NCI-H2196 treated with DMSO at 0.1 percent for 48 hours (cell line): ENCODE measurements around the gene HSPB2.
A peak's percentile ranks its signal among the peaks of the same experiment; 100 is the strongest.
"Not testable (repeated sequence)": the region's sequence is repeated elsewhere in the genome, so short reads cannot be mapped to it uniquely, and the experiment has no call there.

Experiments used
- DNase-seq: peaks from one replicate; lab custom pipeline; 2025; ENCODE audit not compliant: unreplicated experiment; lab: John Stamatoyannopoulos, UW

Gene HSPB2

DNA sequence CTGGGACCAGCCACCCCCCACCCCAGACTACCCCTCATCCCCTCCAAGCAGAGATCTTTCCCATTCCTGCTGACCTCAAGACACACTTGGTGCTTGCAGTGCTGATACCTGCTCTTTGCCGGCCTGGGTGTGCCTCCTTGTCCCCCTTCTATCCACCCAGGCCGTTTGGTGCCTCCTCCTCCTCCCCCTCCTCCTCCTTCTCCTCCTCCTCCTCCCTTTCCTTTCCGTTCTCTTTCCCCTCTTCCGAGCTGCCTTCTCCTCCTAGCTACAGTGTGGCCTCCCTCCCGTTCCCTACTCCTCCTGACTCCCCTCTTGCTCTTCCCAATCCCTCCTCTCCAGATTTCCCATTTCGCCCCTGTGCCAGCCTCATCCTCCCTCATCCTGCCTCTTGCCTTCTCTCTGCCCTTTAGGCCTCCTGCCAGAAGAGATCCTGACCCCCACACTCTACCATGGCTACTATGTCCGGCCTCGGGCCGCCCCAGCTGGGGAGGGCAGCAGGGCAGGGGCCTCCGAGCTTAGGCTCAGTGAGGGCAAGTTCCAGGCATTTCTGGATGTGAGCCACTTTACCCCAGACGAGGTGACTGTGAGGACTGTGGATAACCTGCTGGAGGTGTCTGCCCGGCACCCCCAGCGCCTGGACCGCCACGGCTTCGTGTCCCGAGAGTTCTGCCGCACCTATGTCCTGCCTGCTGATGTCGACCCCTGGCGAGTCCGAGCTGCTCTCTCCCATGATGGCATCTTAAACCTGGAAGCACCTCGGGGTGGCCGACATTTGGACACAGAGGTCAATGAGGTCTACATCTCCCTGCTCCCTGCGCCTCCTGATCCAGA lies 712 bp downstream of the HSPB2 start:
- DNase-seq, result no peak

GRCh38 chr11:111913997-111914396 lies 1.5 kb downstream of the HSPB2 start:
- DNase-seq, result no peak

- DNase-seq, result no peak
These were observed 4.2 kb downstream of the HSPB2 start for GRCh38 chr11:111916768-111917167.

DNA sequence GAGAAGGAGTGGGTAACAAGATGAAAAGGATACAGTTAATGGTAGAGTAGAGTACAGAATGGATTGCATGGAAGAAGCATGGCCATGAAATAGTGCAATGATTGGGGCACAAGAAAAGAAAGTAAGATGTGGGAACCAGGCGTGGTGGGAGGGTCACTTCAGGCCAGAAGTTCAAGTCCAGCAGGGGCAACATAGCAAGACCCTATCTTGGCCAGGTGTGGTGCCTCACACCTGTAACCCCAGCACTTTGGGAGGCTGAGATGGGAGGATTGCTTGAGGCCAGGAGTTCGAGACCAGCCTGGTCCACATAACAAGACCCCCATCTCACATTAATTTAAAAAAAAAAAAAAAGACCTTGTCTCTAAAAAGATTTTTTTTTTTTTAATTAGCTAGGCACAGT lies 4.8 kb downstream of the HSPB2 start:
- no peak for DNase-seq

- DNase-seq, result no peak
These were observed 5.3 kb downstream of the HSPB2 start for GRCh38 chr11:111917788-111918187.

DNA sequence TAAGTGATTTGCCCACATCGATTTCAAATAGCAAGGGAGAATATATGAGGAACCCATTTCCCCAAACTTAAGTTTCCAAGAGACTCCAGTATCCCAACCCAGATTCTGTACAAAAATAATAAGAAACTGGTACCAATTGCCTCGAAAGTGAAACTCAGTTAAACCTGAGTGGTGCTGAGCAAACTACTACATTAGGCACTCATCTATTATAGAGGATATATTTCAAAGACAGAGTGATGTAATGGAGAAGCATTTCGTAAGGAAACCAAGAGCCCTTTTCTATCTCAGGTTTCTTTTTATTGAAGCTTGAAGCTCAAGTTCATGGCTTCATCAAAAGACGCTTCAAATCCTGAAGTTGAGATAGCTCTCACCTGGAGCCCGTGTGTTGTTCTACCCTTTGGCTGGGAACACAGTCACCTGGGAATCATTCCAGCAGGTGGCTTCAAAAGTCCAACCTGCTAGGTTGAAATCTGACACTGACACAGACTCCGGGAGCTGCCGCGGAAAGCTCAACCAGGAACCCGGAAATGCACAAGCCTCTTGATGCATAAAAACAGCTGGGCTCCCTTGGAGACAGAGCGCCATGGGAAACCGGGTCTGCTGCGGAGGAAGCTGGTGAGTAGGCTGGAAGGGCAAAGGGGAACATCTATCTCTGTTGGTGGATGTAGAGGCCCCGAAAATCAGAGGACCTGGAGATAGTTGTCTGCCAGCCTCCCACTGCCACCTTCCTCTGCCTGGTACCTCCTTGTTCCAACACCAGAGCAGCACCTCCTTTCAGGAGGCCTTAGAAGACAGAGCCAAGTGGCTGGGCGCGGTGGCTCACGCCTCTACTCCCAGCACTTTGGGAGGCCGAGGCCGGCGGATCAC lies 6.1 kb downstream of the HSPB2 start, which contains the start of gene C11orf52:
TSS of gene C11orf52 (plus strand) at position 524 of the 867 bp plus-strand sequence. CDS start at position 584, 60 bp downstream.
- peak; percentile 93 for DNase-seq

DNA sequence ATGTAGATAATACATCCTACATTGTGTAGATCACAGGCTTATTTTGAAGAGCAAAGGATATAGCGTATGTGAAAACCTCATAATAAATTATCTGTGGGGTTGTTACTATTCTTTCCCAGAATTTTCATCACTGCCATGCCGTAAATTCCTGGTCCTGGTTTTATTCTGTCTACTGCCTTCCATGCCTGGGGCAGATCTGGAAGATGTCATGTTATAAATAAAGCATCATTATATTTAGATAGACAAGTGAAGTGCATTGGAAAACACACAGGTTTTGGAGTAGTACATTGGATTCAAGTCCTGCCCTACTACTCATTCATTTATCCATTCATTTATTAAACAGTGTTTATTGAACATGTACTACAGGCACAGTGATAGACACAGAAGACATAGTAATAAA lies 8.4 kb downstream of the HSPB2 start:
- no peak for DNase-seq

- no peak for DNase-seq
These were observed 9.2 kb downstream of the HSPB2 start for GRCh38 chr11:111921541-111922230.

GRCh38 chr11:111922803-111923202 lies 10.3 kb downstream of the HSPB2 start:
- no peak for DNase-seq

DNA sequence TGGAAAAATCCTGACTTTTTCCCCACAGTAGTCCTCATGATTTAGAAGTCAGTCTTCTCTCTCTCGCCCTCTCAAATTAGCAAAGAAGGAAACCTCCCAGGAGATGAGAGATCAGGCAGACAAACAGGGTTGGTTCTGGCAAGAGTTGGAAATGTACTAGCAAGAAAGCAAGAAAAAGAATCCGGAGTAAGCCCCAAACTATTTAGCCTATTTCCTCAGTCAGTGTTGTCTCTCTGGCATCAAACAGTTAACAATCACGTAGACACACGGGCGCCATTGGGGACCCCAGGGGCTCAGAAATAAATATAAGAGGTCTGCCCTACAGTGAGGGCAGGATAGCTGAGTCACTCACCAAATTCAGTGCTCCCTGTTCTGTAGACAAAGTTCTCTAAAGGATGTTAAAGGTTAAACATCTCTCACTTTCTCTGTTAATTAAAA lies 10.8 kb downstream of the HSPB2 start:
- no peak for DNase-seq

- DNase-seq, result no peak
These were observed 11.4 kb downstream of the HSPB2 start for GRCh38 chr11:111923951-111924350.

GRCh38 chr11:111925953-111926352 lies 13.4 kb downstream of the HSPB2 start:
- DNase-seq, result no peak

DNA sequence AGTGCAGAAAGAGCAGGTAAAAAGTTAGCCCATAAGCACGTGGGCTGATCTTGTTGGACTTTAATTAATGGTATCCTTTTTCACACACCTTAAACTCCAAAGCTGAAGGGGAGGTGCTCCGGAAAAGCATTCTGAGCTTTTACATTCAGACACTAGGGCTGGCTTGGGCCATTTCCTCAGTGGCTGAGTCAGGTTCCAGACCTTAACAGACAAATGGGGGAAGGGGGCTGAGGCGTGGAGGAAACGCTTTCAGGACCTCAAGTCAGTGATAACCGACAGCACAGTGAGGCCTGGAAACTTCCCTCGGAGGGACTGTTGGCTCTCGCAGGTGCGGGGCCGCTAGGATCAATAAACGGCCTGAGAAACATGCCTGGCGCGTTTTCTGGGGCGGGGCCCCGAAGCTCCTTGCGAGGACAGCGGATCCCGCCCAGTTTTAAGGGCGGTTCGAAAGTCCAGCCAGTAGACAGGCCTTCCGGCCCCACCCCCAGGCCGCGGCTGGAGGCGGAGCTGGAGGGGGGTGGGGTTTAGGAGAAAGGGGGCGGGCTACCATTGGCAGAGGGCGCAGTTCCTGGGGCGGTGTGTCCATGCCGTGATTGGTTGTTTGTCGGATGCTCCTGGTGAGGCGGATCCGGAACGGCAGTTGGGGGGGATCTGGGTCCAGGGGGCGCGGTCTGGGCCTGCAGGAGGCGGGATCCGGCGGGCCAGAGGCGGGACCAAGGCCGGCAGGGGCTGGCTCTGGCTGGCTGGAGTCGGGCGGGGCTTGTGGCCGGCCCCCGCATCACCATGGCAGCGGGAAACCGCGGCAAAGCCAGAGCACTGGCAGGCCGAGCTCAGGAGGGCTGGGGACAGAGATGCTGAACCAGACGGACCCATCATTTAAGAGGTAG lies 14.2 kb downstream of the HSPB2 start:
- DNase-seq, result peak; percentile 98

DNA sequence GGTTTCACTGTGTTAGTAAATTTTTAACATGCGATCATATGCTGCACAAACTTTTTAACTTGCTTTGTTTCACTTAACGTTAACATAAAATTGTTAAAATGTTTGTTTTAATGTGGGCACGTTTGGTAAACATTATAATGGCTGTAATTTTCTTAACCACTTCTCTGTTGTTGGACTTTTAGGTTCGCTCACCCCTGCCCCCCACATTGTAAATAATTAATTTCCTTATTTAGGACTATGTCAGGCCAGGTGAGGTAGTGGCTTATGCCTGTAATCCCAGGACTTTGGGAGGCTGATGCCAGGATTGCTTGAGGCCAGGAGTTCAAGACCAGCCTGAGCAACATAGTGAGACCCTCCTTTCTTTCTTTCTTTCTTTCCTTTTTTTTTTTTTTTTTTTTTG lies 17.9 kb downstream of the HSPB2 start:
- DNase-seq, result no peak

DNA sequence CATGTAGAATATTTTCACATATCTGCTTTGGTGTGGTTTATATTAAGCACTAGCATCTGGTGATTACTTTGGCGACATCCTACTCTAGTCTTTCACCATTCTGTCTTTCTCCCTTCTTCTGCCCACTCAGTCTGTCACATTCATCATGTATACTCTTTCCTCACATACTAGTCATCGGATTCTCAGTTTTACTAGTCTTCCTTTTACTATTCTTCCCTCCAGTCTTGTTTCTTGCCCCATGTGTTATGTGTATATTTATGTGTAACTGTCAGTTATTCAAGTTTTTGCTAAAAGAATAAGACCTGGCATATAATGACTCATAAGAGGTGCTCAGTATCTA lies 20.0 kb downstream of the HSPB2 start:
- no peak for DNase-seq

- not testable (repeated sequence) for DNase-seq
These were observed 20.6 kb downstream of the HSPB2 start for GRCh38 chr11:111933176-111933575.

DNA sequence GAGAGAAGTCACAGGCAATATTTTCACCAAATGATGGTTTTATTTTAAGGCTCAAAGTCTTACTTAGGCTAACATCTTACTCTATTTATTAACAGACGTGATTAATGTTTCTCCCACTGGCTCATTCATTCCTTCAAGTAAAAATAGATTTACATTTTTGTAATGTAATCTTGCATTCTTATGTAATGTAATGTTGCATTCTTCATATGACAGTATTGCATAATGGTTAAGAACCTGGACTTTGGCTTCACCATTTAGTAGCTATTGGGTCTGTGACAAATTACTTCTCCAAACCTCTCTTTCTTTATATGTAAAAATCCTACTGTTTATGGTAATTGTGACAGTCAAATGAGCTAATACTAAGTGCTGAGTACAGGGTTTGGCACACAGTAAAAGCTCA lies 21.3 kb downstream of the HSPB2 start:
- no peak for DNase-seq

DNA sequence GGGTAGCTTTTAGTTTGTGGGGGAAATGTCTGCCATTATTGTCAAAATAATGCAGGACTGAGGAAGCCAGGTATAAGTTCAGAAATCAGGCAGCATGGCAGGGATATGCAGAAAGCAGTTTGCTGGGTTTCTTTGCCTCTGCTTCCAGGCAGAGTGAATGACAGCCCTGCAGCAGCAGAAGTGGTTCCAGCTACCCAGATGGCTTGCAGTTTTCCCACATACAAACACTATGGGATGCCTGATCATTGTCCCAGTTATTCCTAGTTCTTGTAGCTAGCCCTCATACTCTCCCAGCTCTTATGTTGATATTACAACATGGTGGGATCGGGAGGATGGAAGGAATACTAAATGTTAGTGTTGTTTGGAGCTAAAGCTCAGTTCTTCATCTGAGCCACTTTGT lies 21.8 kb downstream of the HSPB2 start:
- no peak for DNase-seq

- no peak for DNase-seq
These were observed 22.9 kb downstream of the HSPB2 start for GRCh38 chr11:111935317-111936039.

- no peak for DNase-seq
These were observed 23.6 kb downstream of the HSPB2 start for GRCh38 chr11:111936040-111936540.
